ENCODE data around the gene OST4.
"Not testable (repeated sequence)": the region's sequence is repeated elsewhere in the genome, so short reads cannot be mapped to it uniquely, and the experiment has no call there.

Gene OST4

GRCh38 chr2:27071277-27071989, at the start of gene OST4:
TSS of gene OST4 (minus strand) at chr2:27071654.
- peak; percentile 72 to 87 (median 82) for DNase-seq

- DNase-seq = not testable (repeated sequence)
Observed at GRCh38 chr2:27119330-27119670, 47.8 kb upstream of the OST4 start.

GRCh38 chr2:27118525-27119329, 47.3 kb upstream of the OST4 start, which contains the start of gene CGREF1:
TSS of gene CGREF1 (minus strand) at chr2:27119128. CDS start at chr2:27104366, 14,762 bp downstream.
- DNase-seq = no peak

- DNase-seq = no peak
Observed at GRCh38 chr2:27117995-27118524, 46.6 kb upstream of the OST4 start.

- no peak for DNase-seq
Observed at GRCh38 chr2:27115519-27115918, 44.1 kb upstream of the OST4 start.

- DNase-seq = not testable (repeated sequence)
Observed at GRCh38 chr2:27111392-27112078, 40.1 kb upstream of the OST4 start.

- not testable (repeated sequence) for DNase-seq
Observed at GRCh38 chr2:27110603-27111352, 39.3 kb upstream of the OST4 start.

GRCh38 chr2:27109083-27109482, 37.6 kb upstream of the OST4 start:
- no peak for DNase-seq

GRCh38 chr2:27108221-27108620, 36.8 kb upstream of the OST4 start:
- DNase-seq = no peak

- DNase-seq = no peak
Observed at GRCh38 chr2:27105981-27106380, 34.5 kb upstream of the OST4 start.

- no peak for DNase-seq
Observed at GRCh38 chr2:27102329-27102728, 30.9 kb upstream of the OST4 start.

- DNase-seq = no peak
Observed at GRCh38 chr2:27100036-27100435, 28.6 kb upstream of the OST4 start.

- no peak for DNase-seq
Observed at GRCh38 chr2:27099334-27099955, 28.0 kb upstream of the OST4 start.

- DNase-seq = no peak
Observed at GRCh38 chr2:27097341-27097740, 25.9 kb upstream of the OST4 start.

GRCh38 chr2:27096748-27097297, 25.4 kb upstream of the OST4 start:
- no peak for DNase-seq

- DNase-seq = peak in 4 of 6 experiments; percentile 6 to 13 (median 10)
Observed at GRCh38 chr2:27095745-27096651, 24.5 kb upstream of the OST4 start.

GRCh38 chr2:27095427-27095744, 23.9 kb upstream of the OST4 start:
- no peak for DNase-seq

- no peak for DNase-seq
Observed at GRCh38 chr2:27094353-27094984, 23.0 kb upstream of the OST4 start.

- DNase-seq = no peak
Observed at GRCh38 chr2:27093430-27094352, 22.2 kb upstream of the OST4 start.

All from stimulated activated naive CD4-positive, alpha-beta T cell (primary cell).